WERI-Rb-1 (cell line): ENCODE data around the gene SIX2.

Source experiments
- DNase-seq: peaks from one replicate; pipeline ENCODE4 v3.0.0-alpha.2; 2020
- H3K27ac ChIP-seq: fragments of 250-450 bp; sonication (Bioruptor Pico); 2 replicates; pipeline ENCODE4 v1.5.1; 2020; ENCODE audit warnings: mild to moderate bottlenecking, moderate library complexity
- H3K27me3 ChIP-seq: fragments of 250-450 bp; sonication (Bioruptor Pico); 2 replicates; pipeline ENCODE4 v1.5.1; 2021; ENCODE audit warnings: mild to moderate bottlenecking, low read depth, moderate library complexity; ENCODE audit not compliant: insufficient read depth, severe bottlenecking
- H3K36me3 ChIP-seq: fragments of 250-450 bp; sonication (Bioruptor Pico); 2 replicates; pipeline ENCODE4 v1.5.1; 2020; ENCODE audit warnings: mild to moderate bottlenecking, moderate library complexity
- H3K4me3 ChIP-seq: 2 replicates; pipeline ENCODE4 v1.5.1; 2011; ENCODE audit warnings: low read depth, mild to moderate bottlenecking, control low read depth, low read length
- H3K9me3 ChIP-seq: fragments of 250-450 bp; sonication (Bioruptor Pico); 2 replicates; pipeline ENCODE4 v1.5.1; 2021; ENCODE audit warnings: mild to moderate bottlenecking, moderate library complexity; ENCODE audit not compliant: severe bottlenecking
- TF ChIP-seq, protein P1 (sequence below): IDR thresholded peaks from 2 replicates; pipeline ENCODE4 v1.5.1; 2011; ENCODE audit warnings: low read depth, mild to moderate bottlenecking, control low read depth, inconsistent platforms, low read length

The SIX2 gene

DNA sequence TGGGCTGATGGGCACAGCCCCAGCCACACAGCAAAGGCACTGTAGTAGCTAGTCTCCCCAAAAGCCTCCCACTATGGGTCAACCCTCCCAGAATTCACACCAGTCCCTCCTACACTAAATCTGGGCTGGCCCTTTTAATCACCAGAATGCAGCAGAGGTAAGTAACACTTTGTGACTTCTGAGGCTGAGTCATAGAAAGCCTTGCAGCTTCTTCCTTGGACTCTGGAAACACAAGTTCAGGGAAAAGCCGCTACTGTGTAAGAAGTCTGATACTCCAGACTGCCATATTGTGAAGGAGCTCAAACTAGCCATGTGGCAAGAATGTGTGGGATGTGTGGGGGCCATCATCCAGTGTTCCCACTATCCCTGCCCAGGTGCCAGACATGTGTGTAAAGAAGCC, 19.0 kb upstream of the SIX2 start:
- DNase-seq = no peak
- Histone ChIP-seq H3K36me3 (no peaks in the 10 kb centered on the region), H3K27me3 (no peaks in the 10 kb centered on the region), H3K4me3 (no peak overlapping the region), H3K27ac (no peak overlapping the region), H3K9me3 (no peaks in the 10 kb centered on the region)
- TF ChIP-seq, protein P1, sequence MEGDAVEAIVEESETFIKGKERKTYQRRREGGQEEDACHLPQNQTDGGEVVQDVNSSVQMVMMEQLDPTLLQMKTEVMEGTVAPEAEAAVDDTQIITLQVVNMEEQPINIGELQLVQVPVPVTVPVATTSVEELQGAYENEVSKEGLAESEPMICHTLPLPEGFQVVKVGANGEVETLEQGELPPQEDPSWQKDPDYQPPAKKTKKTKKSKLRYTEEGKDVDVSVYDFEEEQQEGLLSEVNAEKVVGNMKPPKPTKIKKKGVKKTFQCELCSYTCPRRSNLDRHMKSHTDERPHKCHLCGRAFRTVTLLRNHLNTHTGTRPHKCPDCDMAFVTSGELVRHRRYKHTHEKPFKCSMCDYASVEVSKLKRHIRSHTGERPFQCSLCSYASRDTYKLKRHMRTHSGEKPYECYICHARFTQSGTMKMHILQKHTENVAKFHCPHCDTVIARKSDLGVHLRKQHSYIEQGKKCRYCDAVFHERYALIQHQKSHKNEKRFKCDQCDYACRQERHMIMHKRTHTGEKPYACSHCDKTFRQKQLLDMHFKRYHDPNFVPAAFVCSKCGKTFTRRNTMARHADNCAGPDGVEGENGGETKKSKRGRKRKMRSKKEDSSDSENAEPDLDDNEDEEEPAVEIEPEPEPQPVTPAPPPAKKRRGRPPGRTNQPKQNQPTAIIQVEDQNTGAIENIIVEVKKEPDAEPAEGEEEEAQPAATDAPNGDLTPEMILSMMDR = no peak

DNA sequence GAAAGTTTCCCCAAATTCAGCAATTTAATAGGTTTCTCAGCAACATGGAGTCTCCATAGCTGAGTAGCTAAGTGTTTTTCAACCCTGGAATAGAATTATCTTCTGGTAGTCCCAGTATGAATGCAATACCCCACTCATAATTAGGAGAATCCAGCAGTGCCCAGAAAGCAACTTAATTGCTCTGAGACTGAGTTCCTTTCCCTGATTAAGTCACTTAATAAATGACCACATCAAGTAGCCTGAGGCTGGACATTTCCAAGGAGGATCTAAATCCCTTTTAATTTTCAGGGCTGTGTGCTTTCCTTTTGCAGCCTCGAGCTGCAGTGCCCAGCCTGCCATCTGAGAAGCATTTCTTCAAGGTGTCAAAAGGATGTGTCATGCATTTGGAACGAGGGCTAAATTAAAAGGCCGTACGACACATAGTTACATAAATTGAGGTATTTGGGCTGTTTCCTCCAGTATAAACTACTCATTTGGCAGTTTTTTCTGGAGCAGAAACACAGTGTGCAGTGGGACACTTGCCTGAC, 17.7 kb upstream of the SIX2 start:
- H3K9me3 ChIP-seq = no peaks in the 10 kb centered on the region
- TF ChIP-seq, protein P1 = no peak
- peaks cover under 1% of the 10 kb centered on the region for H3K27me3 ChIP-seq
- H3K36me3 ChIP-seq = no peaks in the 10 kb centered on the region
- no peak overlapping the region for H3K4me3 ChIP-seq
- DNase-seq = no peak
- no peak overlapping the region for H3K27ac ChIP-seq

DNA sequence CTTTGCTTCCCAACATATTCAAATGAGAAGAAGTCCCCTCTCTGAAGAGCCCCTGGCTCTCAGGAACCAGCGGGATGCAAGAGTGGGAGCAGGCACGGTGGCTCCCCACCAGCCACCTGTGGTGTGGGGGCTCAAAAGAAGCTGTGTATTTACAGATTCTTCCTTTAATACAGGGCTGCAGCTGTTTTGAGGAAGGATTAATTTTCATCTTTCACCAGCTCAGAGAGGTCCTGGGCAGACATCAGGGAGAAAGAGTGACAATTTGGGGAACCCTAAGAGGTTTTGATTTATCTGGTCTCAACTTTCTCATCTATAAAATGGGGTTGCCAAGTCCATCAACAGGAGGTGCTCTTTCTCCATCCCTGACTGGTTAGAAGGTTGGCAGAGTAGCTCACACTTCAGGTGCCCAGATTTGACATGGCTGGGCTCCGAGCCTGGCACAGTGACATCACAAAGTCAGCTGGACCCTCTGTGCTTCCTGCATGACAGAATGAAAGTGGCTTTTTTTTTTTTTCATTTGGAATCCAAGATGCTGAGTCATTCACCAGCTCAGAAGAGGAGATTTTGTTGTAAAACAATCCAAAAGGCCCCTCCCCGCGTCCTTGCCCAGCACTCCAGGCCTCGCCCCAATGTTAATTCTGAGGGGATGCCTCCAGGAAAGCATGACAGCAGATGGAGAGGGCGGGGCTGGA, 15.5 kb upstream of the SIX2 start:
- DNase-seq = no peak
- H3K27me3 ChIP-seq = peaks cover 3% of the 10 kb centered on the region
- H3K9me3 ChIP-seq = no peaks in the 10 kb centered on the region
- no peaks in the 10 kb centered on the region for H3K36me3 ChIP-seq
- no peak overlapping the region for H3K27ac ChIP-seq
- no peak overlapping the region for H3K4me3 ChIP-seq
- TF ChIP-seq, protein P1 = no peak

DNA sequence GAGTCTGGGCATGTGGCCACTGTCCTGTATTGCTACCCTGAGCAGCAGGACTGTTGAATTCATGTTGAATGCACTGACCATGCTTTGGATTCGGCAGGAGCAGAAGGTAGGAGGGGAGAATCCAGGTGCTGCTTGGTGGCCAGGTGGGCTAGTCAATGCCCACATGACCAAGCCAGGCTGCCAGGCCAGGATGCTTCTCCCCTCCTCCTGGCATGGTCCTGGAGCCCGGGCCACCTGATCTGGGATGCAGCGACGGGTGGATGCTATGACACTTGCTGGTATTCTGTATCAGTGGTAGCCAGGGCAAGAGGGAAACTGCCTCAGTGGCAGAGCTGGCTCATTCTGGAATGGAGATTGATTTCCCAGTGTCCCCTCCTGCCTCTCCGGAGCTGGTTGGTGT, 14.8 kb upstream of the SIX2 start:
- no peaks in the 10 kb centered on the region for H3K9me3 ChIP-seq
- H3K27me3 ChIP-seq = peaks cover 3% of the 10 kb centered on the region
- no peak overlapping the region for H3K27ac ChIP-seq
- no peak for DNase-seq
- TF ChIP-seq, protein P1 = no peak
- no peak overlapping the region for H3K4me3 ChIP-seq
- no peaks in the 10 kb centered on the region for H3K36me3 ChIP-seq

DNA sequence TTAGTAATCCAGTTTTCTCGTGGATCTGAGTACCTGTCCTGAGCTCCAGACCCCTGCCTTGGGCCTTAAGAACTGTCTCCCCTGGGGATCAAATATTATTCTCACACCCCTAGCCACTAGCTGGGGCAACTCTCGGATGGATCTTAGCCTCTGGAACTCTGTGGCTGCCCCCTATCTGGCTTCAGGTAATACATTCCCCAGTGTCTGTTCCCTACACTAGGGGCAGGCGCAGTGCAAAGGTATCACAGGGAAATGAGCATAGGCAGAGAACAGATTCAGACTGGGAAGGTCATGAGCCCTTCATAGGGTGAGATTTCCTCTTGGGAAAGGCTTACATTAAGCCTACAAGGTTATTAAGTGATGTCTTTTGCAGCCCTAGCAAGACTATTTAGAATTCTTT, 11.2 kb upstream of the SIX2 start:
- peaks cover 11% of the 10 kb centered on the region for H3K27me3 ChIP-seq

More for the DNA sequence above, 11.2 kb upstream of the SIX2 start:
- Histone ChIP-seq H3K4me3 (no peak overlapping the region), H3K9me3 (no peaks in the 10 kb centered on the region), H3K27ac (no peak overlapping the region), H3K36me3 (no peaks in the 10 kb centered on the region)
- DNase-seq = no peak
- TF ChIP-seq, protein P1 = no peak
